HepG2 (cell line): ENCODE results near the gene ATP6V0E2. TPM values are rescaled to one million over a fixed set of nuclear protein-coding genes. Genes with fewer than 3 reads are reported as not detected.

Experiments used
- AGO1 ChIP-seq: fragments of 200-400 bp; formaldehyde crosslinking; IDR thresholded peaks from 2 replicates; pipeline ENCODE4 v1.6.1; 2017; ENCODE audit warnings: mild to moderate bottlenecking, low read depth, low read length, moderate library complexity; ENCODE audit not compliant: poor library complexity, severe bottlenecking
- AHR ChIP-seq: IDR thresholded peaks from 2 replicates; pipeline ENCODE4 v1.6.1; 2018; ENCODE audit warnings: missing genetic modification reagents, missing compliant biosample characterization
- CBX1 ChIP-seq: IDR thresholded peaks from one replicate; pipeline ENCODE4 v1.6.1; 2016; ENCODE audit warnings: antibody characterized with exemption, low read depth
- CHD4 ChIP-seq: fragments of 200-600 bp; sonication (generic); IDR thresholded peaks from 2 replicates; pipeline ENCODE4 v1.7.0; 2017; ENCODE audit warnings: mild to moderate bottlenecking, low read length, borderline replicate concordance
- DMAP1 ChIP-seq: IDR thresholded peaks from 2 replicates; pipeline ENCODE4 v1.6.1; 2016
- HOXA3 ChIP-seq: sonication (generic); formaldehyde crosslinking; IDR thresholded peaks from 2 replicates; pipeline ENCODE4 v1.5.0; 2020; ENCODE audit warnings: missing genetic modification reagents
- NFKBIZ ChIP-seq: IDR thresholded peaks from 2 replicates; pipeline ENCODE4 v1.6.1; 2018; ENCODE audit warnings: missing genetic modification reagents, missing compliant biosample characterization
- NR2F6 ChIP-seq, 2 experiments: IDR thresholded peaks; 2 replicates each; pipeline ENCODE4 v1.6.1; 2016; ENCODE audit warnings: antibody characterized with exemption in 1 of 2, mild to moderate bottlenecking in 1 of 2
- PHF8 ChIP-seq: sonication (generic); formaldehyde crosslinking; IDR thresholded peaks from 2 replicates; pipeline ENCODE4 v1.5.0; 2020; ENCODE audit warnings: missing genetic modification reagents
- REXO4 ChIP-seq: sonication (generic); formaldehyde crosslinking; IDR thresholded peaks from 2 replicates; pipeline ENCODE4 v1.8.0; 2022; ENCODE audit warnings: missing genetic modification reagents, mild to moderate bottlenecking, borderline replicate concordance
- SRY ChIP-seq: sonication (generic); formaldehyde crosslinking; IDR thresholded peaks from 2 replicates; pipeline ENCODE4 v1.8.0; 2022; ENCODE audit warnings: mild to moderate bottlenecking, missing genetic modification reagents
- STAG1 ChIP-seq: sonication (generic); formaldehyde crosslinking; IDR thresholded peaks from 2 replicates; pipeline ENCODE4 v1.4.0; 2020; ENCODE audit warnings: missing genetic modification reagents
- TEAD2 ChIP-seq: sonication (generic); formaldehyde crosslinking; IDR thresholded peaks from 2 replicates; pipeline ENCODE4 v1.9.0; 2021; ENCODE audit warnings: missing genetic modification reagents
- ZFP82 ChIP-seq: sonication (generic); formaldehyde crosslinking; IDR thresholded peaks from 2 replicates; pipeline ENCODE4 v1.5.1; 2020; ENCODE audit warnings: mild to moderate bottlenecking, missing genetic modification reagents, borderline replicate concordance
- ZNF101 ChIP-seq: sonication (generic); formaldehyde crosslinking; IDR thresholded peaks from 2 replicates; pipeline ENCODE4 v1.4.0; 2020; ENCODE audit warnings: mild to moderate bottlenecking, low read depth, missing genetic modification reagents, borderline replicate concordance
- ZNF143 ChIP-seq: sonication (generic); formaldehyde crosslinking; IDR thresholded peaks from 2 replicates; pipeline ENCODE4 v1.4.0; 2020; ENCODE audit warnings: missing genetic modification reagents
- ZNF264 ChIP-seq: sonication (generic); formaldehyde crosslinking; IDR thresholded peaks from 2 replicates; pipeline ENCODE4 v1.4.0; 2020; ENCODE audit warnings: missing genetic modification reagents
- ZNF431 ChIP-seq: sonication (generic); formaldehyde crosslinking; IDR thresholded peaks from 2 replicates; pipeline ENCODE4 v1.9.0; 2022; ENCODE audit warnings: missing genetic modification reagents, low read depth, mild to moderate bottlenecking, borderline replicate concordance
- ZNF564 ChIP-seq: sonication (generic); formaldehyde crosslinking; IDR thresholded peaks from 2 replicates; pipeline ENCODE4 v1.8.1; 2023; ENCODE audit warnings: mild to moderate bottlenecking, missing genetic modification reagents
- ZNF577 ChIP-seq: sonication (generic); formaldehyde crosslinking; IDR thresholded peaks from 2 replicates; pipeline ENCODE4 v1.4.0; 2020; ENCODE audit warnings: mild to moderate bottlenecking, low read depth, missing genetic modification reagents, borderline replicate concordance
- ZNF678 ChIP-seq: sonication (generic); formaldehyde crosslinking; IDR thresholded peaks from 2 replicates; pipeline ENCODE4 v1.4.0; 2020; ENCODE audit warnings: mild to moderate bottlenecking, missing genetic modification reagents
- polyA plus RNA-seq, 8 experiments: library from polyadenylated mRNA; depleted of rRNA in 3 of 8; stranded (reverse) in 7 of 8; unstranded in 1 of 8; fragments of >200 nt; fragmentation: Illumina TruSeq in 4 of 8; extraction: Trizol in 4 of 8; gene quantifications; 2 replicates each; pipeline versions ENCODE4 v1.2.1 to v1.2.3, GENCODE V29; 2011 to 2016; ENCODE audit warnings: low read depth in 4 of 8, missing spikeins in 1 of 8, mixed read lengths in 1 of 8; ENCODE audit not compliant: insufficient read depth in 1 of 8
- total RNA-seq, 5 experiments: library from RNA; depleted of rRNA; stranded (reverse); fragments of >200 nt; fragmentation: Illumina TruSeq; extraction: Trizol; gene quantifications; 2 replicates each; pipeline ENCODE4 v1.2.3, GENCODE V29; 2016; ENCODE audit warnings: low read depth in 1 of 5
- TF ChIP-seq, protein P1 (sequence below): sonication (generic); formaldehyde crosslinking; IDR thresholded peaks from 2 replicates; pipeline ENCODE4 v1.4.0; 2020; ENCODE audit warnings: missing genetic modification reagents
- TF ChIP-seq, protein P2 (sequence below): IDR thresholded peaks from 2 replicates; pipeline ENCODE4 v1.6.1; 2012; ENCODE audit warnings: low read depth, low read length, improper control_type of control experiment
- TF ChIP-seq, protein P3 (sequence below): sonication (generic); formaldehyde crosslinking; IDR thresholded peaks from 2 replicates; pipeline ENCODE4 v1.5.0; 2020; ENCODE audit warnings: missing genetic modification reagents
- TF ChIP-seq, protein P4 (sequence below): sonication (generic); formaldehyde crosslinking; IDR thresholded peaks from 2 replicates; pipeline ENCODE4 v1.4.0; 2020; ENCODE audit warnings: missing genetic modification reagents

The ATP6V0E2 gene
- total and polyA plus RNA-seq, 2 of the 13 experiments (the other 11 are each of a cell fraction or from before 2014, with no cell fraction given) = 36.8 to 203 TPM

DNA sequence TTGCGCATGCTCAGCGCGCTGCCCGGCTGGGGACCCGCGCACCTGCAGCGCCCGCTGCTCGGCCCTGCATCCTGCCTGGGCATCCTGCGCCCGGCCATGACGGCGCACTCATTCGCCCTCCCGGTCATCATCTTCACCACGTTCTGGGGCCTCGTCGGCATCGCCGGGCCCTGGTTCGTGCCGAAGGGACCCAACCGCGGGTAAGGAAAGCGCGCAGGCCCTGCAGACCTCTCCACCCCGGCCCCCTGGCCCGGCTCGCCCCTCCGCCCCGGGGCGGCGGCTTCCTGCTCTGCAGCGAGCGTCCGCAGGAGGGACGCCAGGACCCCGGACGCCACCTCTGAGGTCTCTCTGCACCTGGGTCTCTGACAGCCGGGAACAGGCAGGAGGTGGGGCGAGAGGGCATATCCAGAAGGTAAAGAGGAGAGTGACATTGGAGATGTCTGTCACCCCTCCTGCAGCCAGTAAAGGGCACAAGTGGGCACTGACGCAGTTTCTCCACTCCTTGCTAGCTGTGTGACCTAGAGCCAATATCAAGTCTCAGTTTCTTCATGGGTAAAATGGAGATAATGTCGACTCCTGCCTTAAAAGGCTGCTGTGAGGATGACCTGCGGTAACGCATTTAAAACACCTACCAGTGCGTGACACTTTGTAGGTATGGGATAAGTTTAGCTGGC, 338 bp downstream of the ATP6V0E2 start (continued):
- TF ChIP-seq ZFP82 (CRISPR knock-in tag) (no peak), ZNF143 (no peak), ZNF264 (CRISPR knock-in tag) (no peak), ZNF101 (CRISPR knock-in tag) (no peak), PHF8 (CRISPR knock-in tag) (peak; percentile 79), NR2F6 (IDR thresholded peaks at IDR 0.05) (no peak), NR2F6 (CRISPR knock-in tag; IDR thresholded peaks at IDR 0.05) (no peak), ZNF678 (no peak), STAG1 (CRISPR knock-in tag) (no peak), HOXA3 (peak; percentile 44; the same call in 1 of the 2 replicates), SRY (CRISPR knock-in tag) (no peak; the same call in 1 of the 2 replicates), ZNF431 (CRISPR knock-in tag) (no peak), NFKBIZ (CRISPR knock-in tag) (no peak), ZNF577 (no peak), AGO1 (no peak), DMAP1 (CRISPR knock-in tag) (no peak), CBX1 (no peak), ZNF564 (CRISPR knock-in tag) (peak; percentile 19; the same call in 1 of the 2 replicates), CHD4 (no peak), AHR (CRISPR knock-in tag) (0 out of 2 replicates have a peak, but pooled peaks have one; percentile 15), TEAD2 (no peak), REXO4 (no peak)
- TF ChIP-seq, protein P1, sequence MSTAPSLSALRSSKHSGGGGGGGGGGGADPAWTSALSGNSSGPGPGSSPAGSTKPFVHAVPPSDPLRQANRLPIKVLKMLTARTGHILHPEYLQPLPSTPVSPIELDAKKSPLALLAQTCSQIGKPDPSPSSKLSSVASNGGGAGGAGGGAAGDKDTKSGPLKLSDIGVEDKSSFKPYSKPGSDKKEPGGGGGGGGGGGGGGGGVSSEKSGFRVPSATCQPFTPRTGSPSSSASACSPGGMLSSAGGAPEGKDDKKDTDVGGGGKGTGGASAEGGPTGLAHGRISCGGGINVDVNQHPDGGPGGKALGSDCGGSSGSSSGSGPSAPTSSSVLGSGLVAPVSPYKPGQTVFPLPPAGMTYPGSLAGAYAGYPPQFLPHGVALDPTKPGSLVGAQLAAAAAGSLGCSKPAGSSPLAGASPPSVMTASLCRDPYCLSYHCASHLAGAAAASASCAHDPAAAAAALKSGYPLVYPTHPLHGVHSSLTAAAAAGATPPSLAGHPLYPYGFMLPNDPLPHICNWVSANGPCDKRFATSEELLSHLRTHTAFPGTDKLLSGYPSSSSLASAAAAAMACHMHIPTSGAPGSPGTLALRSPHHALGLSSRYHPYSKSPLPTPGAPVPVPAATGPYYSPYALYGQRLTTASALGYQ = peak; percentile 38; the same call in 1 of the 2 replicates
- TF ChIP-seq, protein P2, sequence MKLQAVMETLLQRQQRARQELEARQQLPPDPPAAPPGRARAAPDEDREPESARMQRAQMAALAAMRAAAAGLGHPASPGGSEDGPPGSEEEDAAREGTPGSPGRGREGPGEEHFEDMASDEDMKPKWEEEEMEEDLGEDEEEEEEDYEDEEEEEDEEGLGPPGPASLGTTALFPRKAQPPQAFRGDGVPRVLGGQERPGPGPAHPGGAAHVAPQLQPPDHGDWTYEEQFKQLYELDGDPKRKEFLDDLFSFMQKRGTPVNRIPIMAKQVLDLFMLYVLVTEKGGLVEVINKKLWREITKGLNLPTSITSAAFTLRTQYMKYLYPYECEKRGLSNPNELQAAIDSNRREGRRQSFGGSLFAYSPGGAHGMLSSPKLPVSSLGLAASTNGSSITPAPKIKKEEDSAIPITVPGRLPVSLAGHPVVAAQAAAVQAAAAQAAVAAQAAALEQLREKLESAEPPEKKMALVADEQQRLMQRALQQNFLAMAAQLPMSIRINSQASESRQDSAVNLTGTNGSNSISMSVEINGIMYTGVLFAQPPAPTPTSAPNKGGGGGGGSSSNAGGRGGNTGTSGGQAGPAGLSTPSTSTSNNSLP = no peak
- TF ChIP-seq, protein P3, sequence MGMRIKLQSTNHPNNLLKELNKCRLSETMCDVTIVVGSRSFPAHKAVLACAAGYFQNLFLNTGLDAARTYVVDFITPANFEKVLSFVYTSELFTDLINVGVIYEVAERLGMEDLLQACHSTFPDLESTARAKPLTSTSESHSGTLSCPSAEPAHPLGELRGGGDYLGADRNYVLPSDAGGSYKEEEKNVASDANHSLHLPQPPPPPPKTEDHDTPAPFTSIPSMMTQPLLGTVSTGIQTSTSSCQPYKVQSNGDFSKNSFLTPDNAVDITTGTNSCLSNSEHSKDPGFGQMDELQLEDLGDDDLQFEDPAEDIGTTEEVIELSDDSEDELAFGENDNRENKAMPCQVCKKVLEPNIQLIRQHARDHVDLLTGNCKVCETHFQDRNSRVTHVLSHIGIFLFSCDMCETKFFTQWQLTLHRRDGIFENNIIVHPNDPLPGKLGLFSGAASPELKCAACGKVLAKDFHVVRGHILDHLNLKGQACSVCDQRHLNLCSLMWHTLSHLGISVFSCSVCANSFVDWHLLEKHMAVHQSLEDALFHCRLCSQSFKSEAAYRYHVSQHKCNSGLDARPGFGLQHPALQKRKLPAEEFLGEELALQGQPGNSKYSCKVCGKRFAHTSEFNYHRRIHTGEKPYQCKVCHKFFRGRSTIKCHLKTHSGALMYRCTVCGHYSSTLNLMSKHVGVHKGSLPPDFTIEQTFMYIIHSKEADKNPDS = no peak
- TF ChIP-seq, protein P4, sequence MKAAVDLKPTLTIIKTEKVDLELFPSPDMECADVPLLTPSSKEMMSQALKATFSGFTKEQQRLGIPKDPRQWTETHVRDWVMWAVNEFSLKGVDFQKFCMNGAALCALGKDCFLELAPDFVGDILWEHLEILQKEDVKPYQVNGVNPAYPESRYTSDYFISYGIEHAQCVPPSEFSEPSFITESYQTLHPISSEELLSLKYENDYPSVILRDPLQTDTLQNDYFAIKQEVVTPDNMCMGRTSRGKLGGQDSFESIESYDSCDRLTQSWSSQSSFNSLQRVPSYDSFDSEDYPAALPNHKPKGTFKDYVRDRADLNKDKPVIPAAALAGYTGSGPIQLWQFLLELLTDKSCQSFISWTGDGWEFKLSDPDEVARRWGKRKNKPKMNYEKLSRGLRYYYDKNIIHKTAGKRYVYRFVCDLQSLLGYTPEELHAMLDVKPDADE = 0 out of 2 replicates have a peak, but pooled peaks have one; percentile 60
